GM21619 (cell line): ENCODE measurements around the gene PNKD.

ENCODE experiments used
- ATAC-seq: cut with Tn5 transposase; IDR thresholded peaks from one replicate; pipeline ENCODE4 v1.9.1; 2021; ENCODE audit not compliant: unreplicated experiment

Gene PNKD

DNA sequence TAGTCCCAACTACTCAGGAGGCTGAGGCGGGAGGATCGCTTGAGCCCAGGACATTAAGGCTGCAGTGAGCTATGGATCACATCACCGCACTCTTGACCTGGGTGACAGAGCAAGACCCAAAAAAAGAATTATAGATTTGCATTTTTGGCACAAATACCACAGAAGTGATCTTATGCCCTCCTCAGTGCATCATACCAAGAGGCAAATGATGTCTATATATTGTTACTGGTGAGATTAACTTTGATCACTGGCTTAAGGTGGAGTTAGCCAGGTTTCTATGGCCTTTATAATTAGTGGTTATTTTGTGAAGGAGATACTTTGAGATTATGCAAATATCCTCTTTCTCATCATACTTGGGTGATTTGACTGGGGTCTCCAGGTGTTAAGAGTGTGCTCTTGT, 64.2 kb downstream of the PNKD start:
- ATAC-seq: no peak

- no peak for ATAC-seq
Observed at GRCh38 chr2:218340656-218341055, 70.3 kb downstream of the PNKD start.

DNA sequence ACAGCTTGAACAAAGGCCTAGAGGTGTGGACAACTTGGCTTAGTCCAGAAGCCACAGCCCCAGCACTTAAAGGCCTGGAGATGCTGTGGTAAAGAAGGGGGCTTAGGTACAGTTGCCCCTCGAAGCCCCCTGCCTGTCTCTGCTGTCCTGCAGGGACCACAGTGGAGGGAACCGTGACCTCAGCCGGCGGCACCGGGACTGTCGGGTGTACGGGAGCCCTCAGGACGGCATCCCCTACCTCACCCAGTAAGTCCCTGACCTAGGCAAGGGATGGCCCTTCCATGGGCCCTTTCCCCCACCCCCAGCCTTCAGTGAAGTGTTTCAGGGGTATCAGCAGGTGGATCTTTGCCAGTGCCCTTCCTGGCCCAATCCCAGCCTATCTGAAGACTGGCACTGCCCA, 71.1 kb downstream of the PNKD start:
- no peak for ATAC-seq

GRCh38 chr2:218342837-218343236, 72.5 kb downstream of the PNKD start:
- ATAC-seq: no peak

DNA sequence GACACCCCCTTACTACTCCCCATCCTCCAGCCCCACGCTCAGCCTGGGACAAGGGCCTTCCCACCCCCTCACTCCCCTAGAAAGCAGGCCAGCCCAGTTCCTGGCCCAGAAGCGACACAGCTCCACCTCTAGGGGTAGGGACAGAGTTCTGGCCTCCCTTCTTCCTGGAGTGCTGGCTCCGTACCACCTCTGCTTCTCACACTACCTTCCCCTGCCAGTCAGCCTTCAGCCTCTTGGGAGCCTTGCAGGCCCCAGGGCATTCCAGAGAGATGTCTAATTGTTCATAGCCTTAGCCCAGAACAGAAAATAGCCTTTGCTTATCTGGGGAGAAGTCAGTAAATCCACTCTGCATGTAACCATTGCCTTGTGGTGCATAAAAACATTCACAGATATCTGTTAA, 73.3 kb downstream of the PNKD start:
- ATAC-seq: no peak

- no peak for ATAC-seq
Observed at GRCh38 chr2:218344090-218344754, 73.9 kb downstream of the PNKD start.

GRCh38 chr2:218344755-218345417, 74.6 kb downstream of the PNKD start:
- ATAC-seq: no peak

- no peak for ATAC-seq
Observed at GRCh38 chr2:218345491-218346236, 75.3 kb downstream of the PNKD start.

DNA sequence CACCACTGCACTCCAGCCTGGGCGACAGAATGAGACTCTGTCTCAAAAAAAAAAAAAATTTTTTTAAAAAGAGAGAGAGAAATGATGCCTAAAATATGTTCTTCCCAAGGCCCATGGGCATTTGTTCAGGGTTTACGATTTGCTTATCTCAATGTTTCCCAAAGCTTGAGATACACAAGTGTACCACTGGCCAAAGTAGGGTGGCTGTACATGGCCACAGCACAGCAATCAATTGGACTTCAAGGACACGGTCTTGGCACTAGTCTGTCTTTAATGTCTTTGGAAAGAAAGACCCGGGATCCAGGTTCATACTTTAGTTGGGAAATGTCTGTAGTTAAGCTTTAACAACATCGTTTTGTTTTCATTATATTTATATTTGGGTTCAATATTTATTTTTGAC, 76.9 kb downstream of the PNKD start:
- no peak for ATAC-seq

DNA sequence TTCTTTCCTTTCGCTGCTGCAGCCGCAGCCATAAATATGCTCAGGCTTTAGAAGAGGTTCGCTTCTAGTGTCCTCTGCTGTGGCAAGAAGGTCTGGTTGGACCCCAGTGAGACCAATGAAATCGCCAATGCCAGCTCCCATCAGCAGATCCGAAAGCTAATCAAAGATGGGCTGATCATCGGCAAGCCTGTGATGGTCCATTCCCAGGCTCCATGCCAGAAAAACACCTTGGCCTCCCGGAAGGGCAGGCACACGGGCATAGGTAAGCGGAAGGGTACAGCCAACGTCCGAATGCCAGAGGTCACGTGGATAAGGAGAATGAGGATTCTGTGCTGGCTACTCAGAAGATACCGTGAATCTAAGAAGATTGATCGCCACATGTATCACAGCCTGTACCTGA, 83.7 kb downstream of the PNKD start:
- ATAC-seq: no peak

DNA sequence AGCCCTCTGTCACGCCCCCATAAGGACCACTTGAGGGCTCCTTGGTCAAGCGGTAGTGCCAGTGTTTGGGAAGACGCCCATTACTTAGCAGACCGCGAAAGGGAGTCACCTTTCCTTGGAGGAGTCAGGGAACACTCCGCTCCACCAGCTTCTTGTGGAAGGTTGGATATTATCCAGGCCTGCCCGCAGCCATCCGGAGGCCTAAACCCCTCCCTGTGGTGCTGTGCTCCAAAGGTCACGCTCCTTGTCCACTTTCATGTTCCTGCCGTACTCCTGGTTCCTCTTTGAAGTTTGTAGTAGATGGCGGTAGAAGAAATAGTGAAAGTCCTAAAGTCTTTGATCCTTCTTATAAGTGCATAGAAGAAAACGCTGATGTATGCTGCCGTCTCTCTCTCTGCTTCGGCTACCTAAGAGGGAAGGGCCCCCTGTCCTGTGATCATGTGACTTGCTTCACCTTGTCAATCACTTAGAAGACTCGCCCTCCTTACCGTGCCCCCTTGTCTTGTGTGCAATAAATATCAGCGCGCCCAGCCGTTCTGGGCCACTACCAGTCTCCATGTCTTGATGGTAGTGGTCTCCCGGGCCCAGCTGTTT, 84.6 kb downstream of the PNKD start:
- ATAC-seq: no peak

GRCh38 chr2:218357236-218358177, 87.2 kb downstream of the PNKD start:
- no peak for ATAC-seq

GRCh38 chr2:218360453-218360852, 90.1 kb downstream of the PNKD start:
- ATAC-seq: no peak

DNA sequence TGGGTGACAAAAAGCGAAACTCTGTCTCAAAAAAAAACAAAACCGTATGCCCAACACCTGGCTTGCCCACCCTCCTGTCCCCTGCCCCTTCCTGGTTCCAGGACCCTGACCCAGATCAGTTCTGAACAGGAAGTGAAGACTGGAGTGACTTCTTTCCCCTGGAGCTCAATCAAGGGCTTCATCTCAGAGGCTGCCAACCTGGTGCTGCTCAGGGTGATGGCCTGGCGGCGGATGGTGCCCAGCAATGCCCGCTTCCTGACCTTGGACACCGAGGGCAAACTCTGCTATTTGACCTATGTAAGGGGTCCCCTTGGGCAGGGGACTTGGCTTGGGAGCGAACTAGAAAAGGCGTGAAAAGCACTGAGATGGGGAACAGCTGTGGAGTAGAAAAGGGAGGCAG, 92.3 kb downstream of the PNKD start:
- no peak for ATAC-seq

GRCh38 chr2:218363736-218364135, 93.4 kb downstream of the PNKD start:
- ATAC-seq: no peak

DNA sequence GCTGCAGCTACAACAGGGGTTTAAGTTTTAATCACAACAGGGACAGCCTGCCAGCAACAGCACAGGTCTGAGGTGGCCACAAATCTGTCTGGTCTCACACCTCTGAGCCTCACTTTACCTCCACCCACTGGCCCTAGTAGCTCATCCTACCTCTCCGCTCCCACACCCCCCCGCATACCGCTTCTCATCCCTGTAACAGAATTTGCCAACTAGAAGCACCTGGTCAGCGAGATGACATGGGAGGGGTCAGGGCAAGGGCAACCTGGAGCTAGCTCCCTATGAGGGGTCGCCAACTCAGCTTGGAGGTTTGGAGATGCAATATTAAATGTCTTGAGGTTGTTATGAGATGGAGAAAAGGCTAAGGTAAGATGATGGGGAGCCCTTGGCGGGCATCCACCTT, 93.9 kb downstream of the PNKD start:
- ATAC-seq: no peak

DNA sequence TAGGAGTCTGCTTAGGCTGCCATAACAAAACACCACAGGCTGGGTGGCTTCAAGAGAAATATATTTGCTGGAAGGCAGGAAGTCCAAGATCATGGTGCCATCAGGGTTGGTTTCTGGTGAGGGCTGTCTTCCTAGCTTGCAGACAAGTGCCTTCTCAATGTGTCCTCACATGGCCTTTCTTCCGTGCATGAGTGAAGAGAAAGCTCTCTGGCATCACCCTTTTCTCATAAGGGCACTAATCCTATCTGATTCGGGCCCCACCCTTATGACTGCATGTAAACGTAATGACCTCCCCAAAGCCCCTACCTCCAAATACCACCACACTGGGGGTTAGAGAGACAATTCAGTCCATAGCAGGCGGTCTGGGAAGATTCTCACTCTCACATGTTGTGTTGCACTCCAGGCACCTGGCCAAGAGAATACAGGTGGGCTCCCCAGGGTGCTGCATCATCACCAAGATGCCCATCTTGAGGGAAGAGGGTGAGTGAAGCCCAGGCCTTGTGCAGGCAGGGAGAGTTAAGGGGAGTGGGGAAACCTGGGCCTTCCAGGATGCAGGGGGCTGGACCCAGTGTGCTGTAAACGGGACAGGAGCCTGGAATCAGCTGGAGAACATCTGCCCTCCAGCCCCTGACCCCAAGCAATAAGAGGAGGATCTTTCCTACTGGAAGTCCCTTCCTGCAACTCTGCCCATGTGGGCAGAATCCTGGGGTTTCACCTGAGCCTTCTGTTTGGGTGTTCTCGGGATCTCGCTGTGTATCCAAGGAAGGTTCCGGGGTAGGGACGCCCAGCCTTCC, 96.5 kb downstream of the PNKD start:
- ATAC-seq: no peak

DNA sequence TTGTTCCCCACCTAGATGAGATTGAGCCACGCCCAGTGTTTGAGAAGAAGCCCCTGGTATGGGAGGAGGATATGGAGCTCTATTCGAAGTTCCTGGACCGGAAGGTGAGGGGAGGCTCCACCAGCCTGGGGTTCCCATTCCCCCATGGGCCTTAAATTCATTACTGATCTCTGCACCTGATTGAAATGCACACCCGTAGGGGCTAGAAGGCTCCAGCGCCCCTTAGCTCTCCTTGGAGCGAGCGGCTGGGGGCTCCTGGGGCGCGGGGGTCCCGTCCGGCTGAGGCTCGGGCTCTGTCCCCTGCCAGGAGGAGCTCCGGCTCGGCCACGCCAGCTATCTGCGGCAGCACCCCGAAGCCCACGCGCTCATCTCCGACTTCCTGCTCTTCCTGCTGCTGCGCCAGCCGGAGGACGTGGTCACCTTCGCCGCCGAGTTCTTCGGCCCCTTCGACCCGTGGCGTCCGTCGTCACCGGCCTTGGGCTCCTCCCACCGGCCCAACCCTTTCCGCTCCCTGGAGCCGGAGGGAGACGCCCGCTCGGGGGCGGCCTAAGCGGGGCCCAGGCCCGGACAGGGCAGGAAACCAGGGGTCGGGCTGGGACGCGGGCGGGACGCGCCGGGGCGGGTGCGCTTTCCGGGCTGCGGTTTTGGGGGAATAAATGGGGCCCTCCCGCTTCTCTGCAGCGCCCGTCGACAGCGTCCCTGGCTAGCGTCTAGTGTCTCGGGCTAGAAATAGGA, 97.3 kb downstream of the PNKD start:
- ATAC-seq: peak; percentile 95

- ATAC-seq: no peak
Observed at GRCh38 chr2:218368150-218368528, 97.8 kb downstream of the PNKD start.
